GM21447 (cell line): ENCODE results near the gene CLEC1A.
A peak's percentile ranks its signal among the peaks of the same experiment; 100 is the strongest.
"Not testable (repeated sequence)": the region's sequence is repeated elsewhere in the genome, so short reads cannot be mapped to it uniquely, and the experiment has no call there.

Experiments used
- ATAC-seq: cut with Tn5 transposase; IDR thresholded peaks from one replicate; pipeline ENCODE4 v1.9.1; 2021; ENCODE audit not compliant: unreplicated experiment

Gene CLEC1A

DNA sequence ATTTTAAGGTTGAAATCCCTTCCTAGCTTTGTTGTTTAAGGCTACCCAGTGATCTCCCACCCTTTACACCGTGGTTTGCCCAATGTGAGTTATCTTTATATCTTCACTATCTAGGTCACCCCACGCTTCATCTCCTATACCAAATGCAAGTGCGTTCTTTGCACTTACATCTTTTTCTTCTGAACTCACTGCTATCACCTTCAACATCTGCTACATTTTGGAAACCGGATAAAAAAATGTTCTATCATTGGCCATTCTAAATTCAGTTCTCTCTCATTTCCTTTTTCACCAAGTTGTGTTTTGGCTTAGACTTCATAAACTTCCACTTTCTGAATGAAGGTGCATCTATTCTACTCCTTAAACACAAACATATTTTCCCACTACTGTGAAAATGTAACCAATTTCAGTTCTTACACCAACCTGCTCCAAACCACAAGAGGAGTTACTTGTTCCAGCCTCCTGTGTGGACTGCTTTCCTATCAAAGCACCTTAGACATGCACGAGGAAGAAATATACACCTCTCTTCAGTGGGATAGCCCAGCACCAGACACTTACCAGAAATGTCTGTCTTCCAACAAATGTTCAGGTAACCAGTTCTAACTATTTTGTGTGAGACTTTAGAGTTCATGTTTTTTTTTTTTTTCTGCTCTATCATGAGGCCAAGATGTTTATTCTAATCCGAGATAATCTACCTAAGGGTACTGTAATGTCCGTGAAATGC is 46.4 kb downstream of the CLEC1A start:
- ATAC-seq, result peak; percentile 66

DNA sequence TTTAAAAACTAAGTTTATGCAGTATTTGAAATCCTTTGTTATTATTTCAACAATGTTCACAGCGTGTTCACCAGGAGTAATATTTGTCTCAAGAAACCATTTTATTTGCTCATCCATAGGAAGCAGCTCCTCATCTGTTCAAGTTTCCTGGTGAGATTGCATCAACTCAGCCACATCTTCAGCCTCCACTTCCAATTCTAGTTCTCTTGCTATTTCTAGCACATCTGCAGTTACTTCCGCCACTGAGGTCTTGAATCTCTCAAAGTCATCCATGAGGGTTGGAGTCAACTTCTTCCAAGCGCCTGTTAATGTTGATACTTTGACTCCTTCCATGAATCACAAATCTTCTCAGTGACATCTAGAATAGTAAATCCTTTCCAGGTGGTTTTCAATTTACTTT is 50.3 kb downstream of the CLEC1A start:
- no peak for ATAC-seq

DNA sequence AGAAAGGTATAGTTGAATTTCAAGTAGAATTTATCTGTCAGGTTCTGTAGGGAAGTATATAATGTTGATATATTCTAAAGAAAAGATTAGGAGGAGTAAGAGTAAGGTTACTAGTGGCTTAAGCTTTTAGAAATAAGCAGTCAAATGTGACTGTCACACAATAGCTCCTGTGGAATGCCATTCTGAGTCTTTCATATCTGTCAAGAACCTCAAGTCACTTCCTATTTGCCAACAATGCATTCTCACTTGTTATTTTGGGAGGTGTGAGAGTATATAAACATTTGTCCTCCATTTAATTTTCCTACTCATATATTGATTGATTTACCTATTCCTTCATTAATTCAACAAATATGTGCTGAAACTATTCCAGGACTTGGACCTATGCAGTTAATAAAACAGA is 56.6 kb downstream of the CLEC1A start:
- no peak for ATAC-seq

DNA sequence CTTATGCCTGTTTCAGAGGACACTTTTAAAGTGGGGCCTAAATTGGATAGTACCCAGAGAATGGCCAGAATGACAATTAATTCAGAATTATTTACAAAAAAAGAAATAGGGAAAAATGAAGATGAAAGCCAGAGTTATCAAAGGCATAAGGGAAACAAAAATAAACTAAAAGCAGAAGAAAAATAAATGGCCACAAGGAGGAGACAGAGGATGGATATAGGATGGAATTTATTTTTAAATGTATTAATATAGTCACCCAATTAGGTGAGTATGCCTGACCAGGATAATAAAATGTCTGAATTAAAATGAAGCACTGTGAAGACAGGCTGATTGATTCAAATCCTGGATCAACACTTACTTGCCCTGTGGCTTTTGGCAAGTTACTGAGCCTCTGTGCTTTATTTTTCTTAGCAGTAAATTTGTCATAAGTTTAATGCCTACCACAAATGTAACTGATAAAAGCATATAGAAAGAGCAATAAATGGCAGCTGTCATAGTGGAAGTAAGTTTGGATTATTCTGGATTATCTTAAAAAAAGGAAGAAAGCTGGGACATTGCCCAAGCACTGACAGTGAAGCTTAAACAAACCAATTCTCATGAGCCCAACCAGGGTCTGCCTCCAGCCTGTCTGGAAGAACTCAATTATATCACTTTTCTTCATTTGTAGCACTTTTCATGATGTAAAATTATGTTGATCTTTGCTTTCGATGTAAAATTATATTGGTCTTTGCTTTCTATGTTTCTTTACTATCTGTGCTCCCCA is 64.8 kb downstream of the CLEC1A start:
- no peak for ATAC-seq

DNA sequence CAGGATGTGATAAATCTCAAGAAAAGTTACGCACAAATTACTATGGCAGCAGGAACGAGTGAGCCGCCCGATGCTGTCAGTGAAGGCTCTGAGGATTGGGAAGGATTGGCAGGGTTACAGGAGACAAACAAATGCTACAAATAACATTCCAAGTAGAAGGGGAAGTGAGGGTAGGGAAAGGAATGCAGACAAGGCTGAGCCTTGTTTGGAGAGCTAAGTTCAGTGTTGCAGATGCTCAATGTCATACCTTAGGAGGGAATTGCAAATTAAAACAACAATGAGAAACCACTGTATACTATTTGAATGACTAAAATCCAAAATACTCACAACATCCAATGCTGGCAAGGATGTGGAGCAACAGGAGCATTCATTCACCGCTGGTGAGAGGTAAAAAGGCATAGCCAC is 67.0 kb downstream of the CLEC1A start:
- no peak for ATAC-seq

DNA sequence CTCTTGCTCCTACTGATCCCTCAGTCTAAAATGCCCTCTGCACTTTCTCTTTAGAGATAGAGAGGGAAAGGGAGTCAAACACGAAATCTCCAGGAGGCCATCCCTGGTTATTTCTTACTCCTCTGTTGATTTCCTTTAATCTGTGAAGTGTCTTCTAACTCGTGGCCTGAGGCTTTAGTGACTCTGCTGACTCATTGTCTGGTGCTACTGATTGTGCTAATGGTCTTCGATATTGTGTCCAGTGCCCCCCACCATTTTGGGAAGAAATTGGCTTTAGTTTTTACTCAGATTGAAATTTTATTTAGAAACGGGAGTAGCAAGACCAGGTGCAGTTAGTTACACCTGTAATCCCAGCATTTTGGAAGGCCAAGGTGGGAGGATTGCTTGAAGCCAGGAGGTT is 67.5 kb downstream of the CLEC1A start:
- no peak for ATAC-seq

DNA sequence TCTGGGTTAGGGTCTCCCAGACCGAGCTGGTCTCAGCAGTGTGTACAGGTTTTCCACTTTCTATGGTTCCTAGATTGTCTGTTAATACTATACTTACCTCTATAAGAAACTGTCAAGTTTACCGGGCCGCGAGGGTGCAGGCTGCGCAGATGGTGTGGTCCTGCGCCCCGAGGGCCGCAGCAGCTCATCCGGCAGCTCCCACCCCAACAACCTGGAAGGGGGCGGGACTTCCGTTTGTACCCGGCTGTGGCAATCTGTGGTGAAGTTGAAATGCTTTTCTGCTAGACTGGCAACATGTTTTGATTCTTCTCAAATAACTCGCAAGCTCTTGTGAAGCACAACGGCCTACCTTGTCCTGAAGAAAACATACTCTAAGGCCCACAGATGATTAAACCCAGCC is 68.3 kb downstream of the CLEC1A start, which contains the start of gene CLEC9A:
TSS of gene CLEC9A (plus strand) at position 237 of the 400 bp plus-strand sequence. CDS start 22,006 bp downstream, outside the sequence.
- ATAC-seq, result no peak

DNA sequence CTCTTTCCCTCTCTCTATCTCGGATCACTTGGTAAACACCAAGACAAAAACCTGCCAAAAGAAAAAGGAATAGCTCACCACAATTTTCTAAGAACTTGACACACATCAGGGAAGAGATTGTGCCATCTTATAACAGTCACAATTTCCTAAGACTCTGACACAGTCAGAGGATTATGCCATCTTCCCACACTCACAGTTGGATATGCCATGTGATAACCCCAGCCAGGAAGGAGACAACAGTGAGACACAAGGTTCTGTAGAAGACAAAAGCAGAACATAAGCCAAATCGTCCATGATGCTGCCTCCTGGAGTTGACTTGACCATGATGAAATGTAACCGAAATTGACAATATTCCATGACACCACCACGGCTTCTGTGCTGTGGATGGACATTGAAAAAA is 71.1 kb downstream of the CLEC1A start:
- no peak for ATAC-seq

DNA sequence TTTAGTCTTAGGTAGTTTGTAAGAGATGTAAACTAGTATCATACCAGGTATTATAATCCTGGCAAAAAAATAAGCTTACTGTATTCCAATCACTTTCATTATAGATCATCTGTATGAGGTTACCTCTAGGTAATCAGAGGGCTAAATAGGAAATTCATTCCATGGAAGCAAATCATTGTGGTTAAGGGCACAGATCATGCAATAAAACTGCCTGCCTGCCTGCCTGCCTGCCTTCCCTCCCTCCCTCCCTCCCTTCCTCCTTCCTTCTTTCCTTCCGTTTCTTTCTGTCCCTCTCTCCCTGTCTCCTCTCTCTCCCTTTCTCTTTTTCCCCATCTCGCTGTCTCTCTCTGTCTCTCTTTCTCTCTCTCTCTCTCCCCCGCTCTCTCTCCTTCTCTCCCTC is 71.5 kb downstream of the CLEC1A start:
- no peak for ATAC-seq

DNA sequence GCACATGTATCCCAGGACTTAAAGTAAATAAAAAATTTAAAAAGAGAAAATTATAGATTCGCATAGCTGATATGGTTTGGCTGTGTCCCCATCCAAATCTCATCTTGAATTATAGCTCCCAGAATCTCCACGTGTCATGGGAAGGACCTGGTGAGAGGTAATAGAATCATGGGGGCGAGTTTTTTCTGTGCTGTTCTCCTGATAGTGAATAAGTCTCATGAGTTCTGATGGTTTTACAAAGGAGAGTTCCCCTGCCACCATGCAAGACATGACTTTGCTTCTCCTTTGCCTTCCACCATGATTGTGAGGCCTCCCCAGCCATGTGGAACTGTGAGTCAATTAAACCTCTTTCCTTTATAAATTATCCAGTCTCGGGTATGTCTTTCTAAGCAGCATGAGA is 72.1 kb downstream of the CLEC1A start:
- not testable (repeated sequence) for ATAC-seq

DNA sequence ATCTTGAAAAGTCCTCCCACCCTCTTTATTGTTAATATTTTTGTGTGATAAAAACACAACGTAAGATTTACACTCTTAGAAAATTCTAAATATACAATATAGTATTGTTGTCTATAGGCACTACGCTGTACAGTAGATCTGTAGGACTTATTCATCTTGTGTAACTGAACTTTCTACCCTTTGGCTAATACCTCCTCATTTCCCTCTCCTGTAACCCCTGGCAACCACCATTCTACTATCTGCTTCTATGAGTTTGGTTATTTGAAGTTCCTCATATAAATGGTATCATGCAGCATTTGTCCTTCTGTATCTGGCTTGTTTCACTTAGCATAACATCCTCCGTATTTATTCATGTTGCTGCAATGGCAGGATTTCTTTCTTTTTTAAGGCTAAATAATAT is 73.5 kb downstream of the CLEC1A start:
- no peak for ATAC-seq

DNA sequence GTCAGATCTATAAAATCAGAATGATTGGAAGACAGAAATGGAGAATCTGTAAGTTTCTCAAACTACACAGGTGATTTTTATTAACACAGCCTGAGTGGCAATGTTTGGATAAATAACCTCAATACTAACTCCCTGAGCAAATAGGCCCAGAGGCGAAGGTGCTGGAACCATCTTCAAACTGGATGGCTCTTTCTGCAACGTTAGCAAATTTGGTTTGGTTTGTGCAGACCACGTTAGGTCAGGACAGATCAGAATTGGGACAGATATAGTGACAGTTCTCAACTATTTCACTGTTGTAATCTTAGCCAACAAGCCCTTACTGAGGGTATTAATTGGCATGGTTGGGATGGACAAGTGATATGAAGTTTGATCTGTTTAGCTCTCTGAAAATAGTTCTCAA is 77.4 kb downstream of the CLEC1A start:
- ATAC-seq, result no peak
